ENCODE measurements around the gene HORMAD2.

HORMAD2 gene

GRCh38 chr22:30159561-30160353 is 79.5 kb downstream of the HORMAD2 start:
- TF ChIP-seq CTCF (IDR thresholded peaks at IDR 0.05): no peak
- DNase-seq (ENCODE audit: low spot score): no peak
- Histone ChIP-seq H3K4me3 (no peak overlapping the region), H3K27ac (no peak overlapping the region)

GRCh38 chr22:30161051-30161469 is 80.8 kb downstream of the HORMAD2 start:
- no peak overlapping the region for H3K27ac ChIP-seq
- H3K4me3 ChIP-seq: no peak overlapping the region

GRCh38 chr22:30167296-30167695 is 87.0 kb downstream of the HORMAD2 start:
- H3K4me3 ChIP-seq: no peak overlapping the region
- no peak overlapping the region for H3K27ac ChIP-seq
- TF ChIP-seq CTCF (IDR thresholded peaks at IDR 0.05): no peak
- no peak for DNase-seq (ENCODE audit: low spot score)

More at GRCh38 chr22:30161051-30161469, 80.8 kb downstream of the HORMAD2 start:
- TF ChIP-seq CTCF (IDR thresholded peaks at IDR 0.05): no peak
- DNase-seq (ENCODE audit: low spot score): no peak

- DNase-seq (ENCODE audit: low spot score): no peak
- Histone ChIP-seq H3K4me3 (no peak overlapping the region), H3K27ac (no peak overlapping the region)
- no peak for TF ChIP-seq CTCF (IDR thresholded peaks at IDR 0.05)
Observed at GRCh38 chr22:30167734-30168133, 87.5 kb downstream of the HORMAD2 start.

- TF ChIP-seq CTCF (IDR thresholded peaks at IDR 0.05): no peak
- no peak for DNase-seq (ENCODE audit: low spot score)
- Histone ChIP-seq H3K4me3 (no peak overlapping the region), H3K27ac (no peak overlapping the region)
Observed at GRCh38 chr22:30169002-30169401, 88.7 kb downstream of the HORMAD2 start.

GRCh38 chr22:30170129-30170528 is 89.9 kb downstream of the HORMAD2 start:
- DNase-seq (ENCODE audit: low spot score): no peak
- no peak for TF ChIP-seq CTCF (IDR thresholded peaks at IDR 0.05)
- Histone ChIP-seq H3K27ac (no peak overlapping the region), H3K4me3 (no peak overlapping the region)

- no peak overlapping the region for H3K27ac ChIP-seq
- H3K4me3 ChIP-seq: no peak overlapping the region
- DNase-seq (ENCODE audit: low spot score): no peak
- TF ChIP-seq CTCF (IDR thresholded peaks at IDR 0.05): no peak
Observed at GRCh38 chr22:30171008-30171407, 90.7 kb downstream of the HORMAD2 start.

Measured in coronary artery (tissue), 2 donors.